HEK293 (cell line): Measurements from ENCODE around the gene TLCD3B.
A peak's percentile ranks its signal among the peaks of the same experiment; 100 is the strongest.

Experiments used
- KLF1 ChIP-seq: fragments of 450-650 bp; formaldehyde crosslinking; IDR thresholded peaks from 2 replicates; pipeline ENCODE4 v1.5.1; 2016; ENCODE audit warnings: missing biosample characterization, missing genetic modification characterization
- KLF16 ChIP-seq: fragments of 450-650 bp; formaldehyde crosslinking; IDR thresholded peaks from 2 replicates; pipeline ENCODE4 v1.5.1; 2017; ENCODE audit warnings: missing biosample characterization, missing genetic modification characterization
- KLF9 ChIP-seq: fragments of 450-650 bp; formaldehyde crosslinking; IDR thresholded peaks from 2 replicates; pipeline ENCODE4 v1.5.1; 2016; ENCODE audit warnings: missing biosample characterization, missing genetic modification characterization, low read depth
- PATZ1 ChIP-seq: fragments of 450-650 bp; formaldehyde crosslinking; IDR thresholded peaks from 2 replicates; pipeline ENCODE4 v1.5.1; 2016; ENCODE audit warnings: missing biosample characterization, missing genetic modification characterization
- PRDM4 ChIP-seq: fragments of 450-650 bp; formaldehyde crosslinking; IDR thresholded peaks from 2 replicates; pipeline ENCODE4 v1.5.1; 2017; ENCODE audit warnings: missing biosample characterization, missing genetic modification characterization
- RBAK ChIP-seq: fragments of 450-650 bp; formaldehyde crosslinking; IDR thresholded peaks from 2 replicates; pipeline ENCODE4 v1.5.1; 2016; ENCODE audit warnings: missing biosample characterization, missing genetic modification characterization
- SP2 ChIP-seq: fragments of 450-650 bp; formaldehyde crosslinking; IDR thresholded peaks from 2 replicates; pipeline ENCODE4 v1.5.1; 2016; ENCODE audit warnings: missing biosample characterization, missing genetic modification characterization
- TCF7L2 ChIP-seq: IDR thresholded peaks from 2 replicates; pipeline ENCODE4 v1.6.1; 2011; ENCODE audit warnings: low read depth, mild to moderate bottlenecking, inconsistent platforms, low read length, moderate library complexity, borderline replicate concordance
- WT1 ChIP-seq: fragments of 450-650 bp; formaldehyde crosslinking; IDR thresholded peaks from 2 replicates; pipeline ENCODE4 v1.5.1; 2016; ENCODE audit warnings: missing biosample characterization, missing genetic modification characterization
- YY2 ChIP-seq: fragments of 450-650 bp; formaldehyde crosslinking; IDR thresholded peaks from 2 replicates; pipeline ENCODE4 v1.5.1; 2016; ENCODE audit warnings: missing biosample characterization, missing genetic modification characterization
- ZBTB44 ChIP-seq: fragments of 450-650 bp; IDR thresholded peaks from 2 replicates; pipeline ENCODE4 v1.5.1; 2018; ENCODE audit warnings: missing biosample characterization, mild to moderate bottlenecking, missing genetic modification characterization
- ZNF133 ChIP-seq: fragments of 450-650 bp; formaldehyde crosslinking; IDR thresholded peaks from 2 replicates; pipeline ENCODE4 v1.5.1; 2016; ENCODE audit warnings: missing biosample characterization, missing genetic modification characterization
- ZNF184 ChIP-seq: fragments of 450-650 bp; IDR thresholded peaks from 2 replicates; pipeline ENCODE4 v1.5.1; 2018; ENCODE audit warnings: missing biosample characterization, mild to moderate bottlenecking, missing genetic modification characterization
- ZNF266 ChIP-seq: fragments of 450-650 bp; formaldehyde crosslinking; IDR thresholded peaks from 2 replicates; pipeline ENCODE4 v1.5.1; 2016; ENCODE audit warnings: missing biosample characterization, missing genetic modification characterization, low read depth
- ZNF394 ChIP-seq: fragments of 450-650 bp; formaldehyde crosslinking; IDR thresholded peaks from 2 replicates; pipeline ENCODE4 v1.5.1; 2016; ENCODE audit warnings: missing biosample characterization, missing genetic modification characterization, mild to moderate bottlenecking, moderate library complexity, borderline replicate concordance
- ZNF560 ChIP-seq: fragments of 450-650 bp; formaldehyde crosslinking; IDR thresholded peaks from 2 replicates; pipeline ENCODE4 v1.5.1; 2017; ENCODE audit warnings: missing biosample characterization, missing genetic modification characterization, borderline replicate concordance
- ZNF629 ChIP-seq: fragments of 450-650 bp; formaldehyde crosslinking; IDR thresholded peaks from 2 replicates; pipeline ENCODE4 v1.5.1; 2017; ENCODE audit warnings: missing biosample characterization, missing genetic modification characterization
- ZNF776 ChIP-seq: fragments of 450-650 bp; formaldehyde crosslinking; IDR thresholded peaks from 2 replicates; pipeline ENCODE4 v1.5.0; 2017; ENCODE audit warnings: missing biosample characterization, missing genetic modification characterization, borderline replicate concordance
- ZNF830 ChIP-seq: fragments of 450-650 bp; IDR thresholded peaks from 2 replicates; pipeline ENCODE4 v1.5.0; 2018; ENCODE audit warnings: missing biosample characterization, missing genetic modification characterization, low read depth, mild to moderate bottlenecking, moderate library complexity
- ZSCAN30 ChIP-seq: fragments of 450-650 bp; IDR thresholded peaks from 2 replicates; pipeline ENCODE4 v1.5.1; 2018; ENCODE audit warnings: missing biosample characterization, mild to moderate bottlenecking, missing genetic modification characterization, moderate library complexity
- TF ChIP-seq, protein P1 (sequence below): fragments of 450-650 bp; formaldehyde crosslinking; optimal IDR thresholded peaks from 2 replicates; pipeline ENCODE3; 2016; ENCODE audit warnings: missing biosample characterization, mild to moderate bottlenecking, missing genetic modification characterization
- TF ChIP-seq, protein P2 (sequence below): fragments of 450-650 bp; formaldehyde crosslinking; IDR thresholded peaks from 2 replicates; pipeline ENCODE4 v1.5.1; 2017; ENCODE audit warnings: missing biosample characterization, missing genetic modification characterization
- TF ChIP-seq, protein P3 (sequence below): fragments of 450-650 bp; formaldehyde crosslinking; IDR thresholded peaks from 2 replicates; pipeline ENCODE4 v1.5.1; 2017; ENCODE audit warnings: missing biosample characterization, missing genetic modification characterization

The TLCD3B gene

DNA sequence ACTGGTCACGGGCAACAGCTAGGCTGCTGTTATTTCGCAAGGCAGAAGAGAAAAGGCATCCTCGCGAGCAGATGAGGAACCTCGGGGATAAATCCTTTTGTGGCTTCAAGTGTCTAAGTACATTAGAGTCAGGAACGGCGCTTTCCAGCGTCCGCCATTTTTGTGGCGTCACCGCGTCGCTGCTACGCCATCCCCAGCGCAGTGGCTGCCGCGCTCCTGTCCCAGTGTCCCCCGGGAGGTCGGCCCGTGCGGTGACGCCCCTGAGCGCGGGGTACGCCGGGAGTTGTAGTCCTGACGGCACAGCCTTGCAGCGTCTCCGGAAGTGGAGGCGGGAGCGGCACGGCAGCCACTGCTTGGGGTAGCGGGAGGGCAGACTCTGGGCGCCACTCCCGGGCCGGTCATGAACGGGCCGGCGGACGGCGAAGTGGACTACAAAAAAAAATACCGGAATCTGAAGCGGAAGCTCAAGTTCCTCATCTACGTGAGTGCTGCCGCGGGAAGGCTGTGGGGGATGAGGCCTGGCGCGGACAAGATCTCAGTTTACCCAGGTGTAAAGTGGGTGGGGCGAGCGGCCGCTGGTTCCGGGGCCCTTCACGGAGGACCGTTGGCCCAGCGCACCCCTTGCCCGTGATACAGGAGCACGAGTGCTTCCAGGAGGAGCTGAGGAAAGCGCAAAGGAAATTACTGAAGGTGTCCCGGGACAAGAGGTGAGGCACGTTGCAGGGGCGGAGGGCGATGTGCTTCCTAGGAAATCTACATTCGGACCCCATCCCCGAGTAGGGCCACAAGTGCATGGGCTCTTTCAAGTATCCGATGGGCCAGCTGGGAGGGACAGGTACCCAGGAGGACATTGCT lies 34.9 kb downstream of the TLCD3B start, which contains the start of gene INO80E (continued):
- TF ChIP-seq ZNF184 (tag by site-specific recombination) (no peak), PRDM4 (tag by site-specific recombination) (no peak), ZNF394 (no peak; the same call in 1 of the 2 replicates), KLF9 (tag by site-specific recombination) (peak; percentile 78), PATZ1 (peak; percentile 79), ZNF629 (tag by site-specific recombination) (peak; percentile 99), SP2 (tag by site-specific recombination) (peak; percentile 86), ZSCAN30 (peak; percentile 81), TCF7L2 (no peak), WT1 (tag by site-specific recombination) (0 out of 2 replicates have a peak, but pooled peaks have one; percentile 41), ZNF266 (tag by site-specific recombination) (no peak), ZBTB44 (tag by site-specific recombination) (peak; percentile 4; the same call in 1 of the 2 replicates), ZNF560 (no peak), ZNF133 (0 out of 2 replicates have a peak, but pooled peaks have one; percentile 16), KLF16 (tag by site-specific recombination) (peak; percentile 81), ZNF776 (no peak), KLF1 (tag by site-specific recombination) (peak; percentile 93), YY2 (peak; percentile 97), RBAK (tag by site-specific recombination) (no peak), ZNF830 (tag by site-specific recombination) (no peak)
- TF ChIP-seq, protein P1, sequence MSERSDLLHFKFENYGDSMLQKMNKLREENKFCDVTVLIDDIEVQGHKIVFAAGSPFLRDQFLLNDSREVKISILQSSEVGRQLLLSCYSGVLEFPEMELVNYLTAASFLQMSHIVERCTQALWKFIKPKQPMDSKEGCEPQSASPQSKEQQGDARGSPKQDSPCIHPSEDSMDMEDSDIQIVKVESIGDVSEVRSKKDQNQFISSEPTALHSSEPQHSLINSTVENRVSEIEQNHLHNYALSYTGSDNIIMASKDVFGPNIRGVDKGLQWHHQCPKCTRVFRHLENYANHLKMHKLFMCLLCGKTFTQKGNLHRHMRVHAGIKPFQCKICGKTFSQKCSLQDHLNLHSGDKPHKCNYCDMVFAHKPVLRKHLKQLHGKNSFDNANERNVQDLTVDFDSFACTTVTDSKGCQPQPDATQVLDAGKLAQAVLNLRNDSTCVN (tag by site-specific recombination): peak; percentile 94
- TF ChIP-seq, protein P2, sequence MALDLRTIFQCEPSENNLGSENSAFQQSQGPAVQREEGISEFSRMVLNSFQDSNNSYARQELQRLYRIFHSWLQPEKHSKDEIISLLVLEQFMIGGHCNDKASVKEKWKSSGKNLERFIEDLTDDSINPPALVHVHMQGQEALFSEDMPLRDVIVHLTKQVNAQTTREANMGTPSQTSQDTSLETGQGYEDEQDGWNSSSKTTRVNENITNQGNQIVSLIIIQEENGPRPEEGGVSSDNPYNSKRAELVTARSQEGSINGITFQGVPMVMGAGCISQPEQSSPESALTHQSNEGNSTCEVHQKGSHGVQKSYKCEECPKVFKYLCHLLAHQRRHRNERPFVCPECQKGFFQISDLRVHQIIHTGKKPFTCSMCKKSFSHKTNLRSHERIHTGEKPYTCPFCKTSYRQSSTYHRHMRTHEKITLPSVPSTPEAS (tag by site-specific recombination): no peak
- TF ChIP-seq, protein P3, sequence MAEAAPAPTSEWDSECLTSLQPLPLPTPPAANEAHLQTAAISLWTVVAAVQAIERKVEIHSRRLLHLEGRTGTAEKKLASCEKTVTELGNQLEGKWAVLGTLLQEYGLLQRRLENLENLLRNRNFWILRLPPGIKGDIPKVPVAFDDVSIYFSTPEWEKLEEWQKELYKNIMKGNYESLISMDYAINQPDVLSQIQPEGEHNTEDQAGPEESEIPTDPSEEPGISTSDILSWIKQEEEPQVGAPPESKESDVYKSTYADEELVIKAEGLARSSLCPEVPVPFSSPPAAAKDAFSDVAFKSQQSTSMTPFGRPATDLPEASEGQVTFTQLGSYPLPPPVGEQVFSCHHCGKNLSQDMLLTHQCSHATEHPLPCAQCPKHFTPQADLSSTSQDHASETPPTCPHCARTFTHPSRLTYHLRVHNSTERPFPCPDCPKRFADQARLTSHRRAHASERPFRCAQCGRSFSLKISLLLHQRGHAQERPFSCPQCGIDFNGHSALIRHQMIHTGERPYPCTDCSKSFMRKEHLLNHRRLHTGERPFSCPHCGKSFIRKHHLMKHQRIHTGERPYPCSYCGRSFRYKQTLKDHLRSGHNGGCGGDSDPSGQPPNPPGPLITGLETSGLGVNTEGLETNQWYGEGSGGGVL: peak; percentile 47; the same call in 1 of the 2 replicates
